Epithelial cell of esophagus (primary cell): Measurements from ENCODE around the gene SMPD3.

ENCODE experiments used
- DNase-seq: peaks from one replicate; pipeline ENCODE4 v3.0.0; 2010; ENCODE audit warnings: low read depth
- H3K4me3 ChIP-seq: 2 replicates; pipeline ENCODE4 v1.5.1; 2011; ENCODE audit warnings: mild to moderate bottlenecking, low read length, control low read depth
- TF ChIP-seq, protein P1 (sequence below): IDR thresholded peaks from 2 replicates; pipeline ENCODE4 v1.5.1; 2011; ENCODE audit warnings: low read depth, mild to moderate bottlenecking, low read length, control low read depth, inconsistent platforms; ENCODE audit not compliant: insufficient read depth; ENCODE audit errors: missing control alignments

SMPD3 gene

DNA sequence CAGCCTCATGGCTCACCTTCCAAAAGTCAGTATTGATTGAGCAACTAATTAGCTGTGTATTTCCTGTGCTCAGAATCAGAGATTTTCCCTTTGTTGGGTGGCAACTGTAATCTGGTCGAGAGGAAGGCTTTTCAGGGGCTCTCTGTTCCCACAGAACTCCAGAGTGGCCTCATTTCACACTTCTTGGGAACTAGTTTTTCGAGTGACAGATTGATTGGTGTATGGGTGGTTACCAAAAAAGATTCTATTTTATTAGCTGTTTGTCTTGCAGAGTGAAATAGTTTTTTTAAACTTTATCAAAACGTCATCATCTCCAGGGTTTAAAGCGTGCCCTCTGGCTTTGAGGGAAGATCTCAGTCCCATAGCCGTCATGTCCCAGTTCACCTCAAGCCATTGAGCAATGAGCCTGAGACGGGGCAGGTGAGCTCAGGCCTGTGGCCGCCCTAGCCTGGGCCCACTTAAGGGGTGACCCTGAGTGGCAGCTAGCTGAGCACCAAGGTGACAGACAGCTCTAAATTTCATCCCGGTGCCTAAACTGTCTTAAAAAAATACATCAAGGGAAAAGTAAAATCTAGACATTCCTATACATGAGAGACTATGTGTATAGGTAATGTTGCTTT is 53.0 kb downstream of the SMPD3 start:
- DNase-seq, result no peak
- TF ChIP-seq, protein P1, sequence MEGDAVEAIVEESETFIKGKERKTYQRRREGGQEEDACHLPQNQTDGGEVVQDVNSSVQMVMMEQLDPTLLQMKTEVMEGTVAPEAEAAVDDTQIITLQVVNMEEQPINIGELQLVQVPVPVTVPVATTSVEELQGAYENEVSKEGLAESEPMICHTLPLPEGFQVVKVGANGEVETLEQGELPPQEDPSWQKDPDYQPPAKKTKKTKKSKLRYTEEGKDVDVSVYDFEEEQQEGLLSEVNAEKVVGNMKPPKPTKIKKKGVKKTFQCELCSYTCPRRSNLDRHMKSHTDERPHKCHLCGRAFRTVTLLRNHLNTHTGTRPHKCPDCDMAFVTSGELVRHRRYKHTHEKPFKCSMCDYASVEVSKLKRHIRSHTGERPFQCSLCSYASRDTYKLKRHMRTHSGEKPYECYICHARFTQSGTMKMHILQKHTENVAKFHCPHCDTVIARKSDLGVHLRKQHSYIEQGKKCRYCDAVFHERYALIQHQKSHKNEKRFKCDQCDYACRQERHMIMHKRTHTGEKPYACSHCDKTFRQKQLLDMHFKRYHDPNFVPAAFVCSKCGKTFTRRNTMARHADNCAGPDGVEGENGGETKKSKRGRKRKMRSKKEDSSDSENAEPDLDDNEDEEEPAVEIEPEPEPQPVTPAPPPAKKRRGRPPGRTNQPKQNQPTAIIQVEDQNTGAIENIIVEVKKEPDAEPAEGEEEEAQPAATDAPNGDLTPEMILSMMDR, result no peak
- no peak overlapping the region for H3K4me3 ChIP-seq

DNA sequence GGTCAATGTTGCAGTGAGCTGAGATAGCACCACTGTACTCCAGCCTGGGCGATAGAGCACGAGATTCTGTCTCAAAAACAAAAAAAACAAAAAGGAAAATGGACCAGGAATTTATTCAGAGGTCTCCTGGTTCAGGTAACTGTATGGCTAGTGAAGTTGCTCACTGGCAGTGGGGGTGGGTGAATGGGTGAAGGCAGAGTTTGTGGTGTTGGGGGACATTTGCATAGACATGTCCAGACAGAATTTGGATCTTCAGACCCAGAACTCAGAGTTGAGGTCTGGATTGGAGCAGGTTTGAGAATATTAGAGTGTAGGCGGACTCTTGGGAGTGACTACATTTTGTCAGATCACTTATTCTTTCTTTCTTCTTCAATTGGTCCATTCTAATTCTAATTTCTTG is 55.0 kb downstream of the SMPD3 start:
- H3K4me3 ChIP-seq, result no peak overlapping the region
- DNase-seq, result no peak
- TF ChIP-seq, protein P1, result no peak

DNA sequence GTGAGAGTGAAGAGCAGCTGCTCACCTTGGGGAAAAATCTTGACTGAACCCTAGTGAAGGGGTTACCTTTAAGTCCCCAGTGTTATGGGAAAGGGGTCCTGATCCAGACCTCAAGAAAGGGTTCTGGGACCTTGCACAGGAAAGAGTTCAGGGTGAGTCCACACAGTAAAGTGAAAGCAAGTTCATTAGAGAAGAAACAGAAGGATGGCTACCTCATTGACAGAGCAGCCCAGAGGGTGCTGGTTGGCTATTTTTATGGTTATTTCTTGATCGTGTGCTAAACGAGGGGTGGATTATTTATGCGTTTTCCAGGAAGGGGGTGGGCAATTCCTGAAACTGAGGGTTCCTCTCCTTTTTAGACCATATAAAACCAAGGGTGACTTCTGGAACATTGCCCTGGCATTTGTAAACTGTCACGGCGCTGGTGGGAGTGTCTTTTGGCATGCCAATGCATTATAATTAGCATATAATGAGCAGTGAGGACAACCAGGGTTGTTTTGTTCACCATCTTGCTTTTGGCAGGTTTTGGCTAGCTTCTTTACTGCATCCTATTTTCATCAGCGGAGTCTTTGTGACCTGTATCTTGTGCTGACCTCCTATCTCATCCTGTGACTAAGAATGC is 58.4 kb downstream of the SMPD3 start:
- no peak for DNase-seq
- no peak overlapping the region for H3K4me3 ChIP-seq
- TF ChIP-seq, protein P1, result no peak

DNA sequence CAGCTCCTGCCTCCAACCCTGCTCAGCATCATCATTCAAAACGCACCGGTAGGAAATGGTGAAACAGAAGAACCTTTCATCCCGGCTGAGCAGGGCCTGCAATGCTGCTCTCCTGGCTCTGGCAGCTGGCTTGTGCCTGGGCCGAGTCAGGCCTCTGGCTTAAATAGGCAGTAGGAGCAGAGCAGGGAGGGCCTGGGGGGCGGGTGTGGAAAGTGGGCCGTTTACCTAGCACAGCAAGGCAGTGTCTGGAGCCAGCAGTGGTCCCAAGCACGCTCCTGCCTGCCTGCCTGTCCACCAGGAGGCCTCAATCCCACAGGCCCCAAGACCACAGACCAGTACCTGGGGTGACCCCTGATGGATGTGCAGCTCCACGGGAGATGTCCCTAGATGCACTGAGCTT is 59.3 kb downstream of the SMPD3 start:
- H3K4me3 ChIP-seq, result no peak overlapping the region
- TF ChIP-seq, protein P1, result no peak
- no peak for DNase-seq

DNA sequence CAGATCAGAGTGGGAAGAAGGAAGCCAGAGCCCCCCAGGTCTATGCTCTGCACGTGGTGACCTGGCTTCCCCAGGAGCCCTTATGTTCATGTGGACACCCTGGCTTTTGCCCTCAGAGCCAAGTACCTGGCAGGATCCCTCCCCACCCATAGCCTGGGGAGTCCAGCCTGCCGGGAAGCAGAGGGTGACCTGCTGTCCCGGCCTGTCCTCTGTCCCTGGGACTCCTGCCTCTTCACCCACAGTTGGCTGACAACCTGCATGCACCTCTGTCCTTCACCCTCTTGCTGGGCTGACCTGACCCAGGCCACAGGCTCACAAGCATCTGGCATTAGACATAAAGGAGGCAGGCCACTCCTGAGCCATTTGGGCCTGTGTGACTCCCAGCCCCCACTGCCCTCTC is 60.2 kb downstream of the SMPD3 start:
- DNase-seq, result no peak
- H3K4me3 ChIP-seq, result no peak overlapping the region
- TF ChIP-seq, protein P1, result no peak

DNA sequence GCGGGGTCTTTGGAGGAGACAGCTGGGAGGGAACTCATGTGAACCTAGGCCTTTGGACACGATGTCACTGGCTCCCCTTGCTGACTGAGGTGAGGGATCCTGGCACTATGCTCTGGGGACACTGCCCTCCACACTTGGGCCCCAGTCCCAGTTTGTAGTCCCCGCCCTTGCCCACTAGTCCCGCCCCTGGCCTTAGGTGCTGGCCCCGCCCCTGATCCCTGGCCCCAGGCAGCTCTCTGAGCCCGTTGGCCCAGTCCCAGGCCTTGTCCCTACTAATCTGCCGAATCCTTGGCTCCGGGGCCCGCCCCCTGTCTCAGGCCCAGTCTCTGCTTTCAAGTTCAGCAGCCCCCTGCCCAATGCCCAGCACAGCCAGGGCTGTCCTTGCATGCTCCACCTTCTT is 61.0 kb downstream of the SMPD3 start:
- no peak for DNase-seq
- H3K4me3 ChIP-seq, result no peak overlapping the region
- TF ChIP-seq, protein P1, result no peak

DNA sequence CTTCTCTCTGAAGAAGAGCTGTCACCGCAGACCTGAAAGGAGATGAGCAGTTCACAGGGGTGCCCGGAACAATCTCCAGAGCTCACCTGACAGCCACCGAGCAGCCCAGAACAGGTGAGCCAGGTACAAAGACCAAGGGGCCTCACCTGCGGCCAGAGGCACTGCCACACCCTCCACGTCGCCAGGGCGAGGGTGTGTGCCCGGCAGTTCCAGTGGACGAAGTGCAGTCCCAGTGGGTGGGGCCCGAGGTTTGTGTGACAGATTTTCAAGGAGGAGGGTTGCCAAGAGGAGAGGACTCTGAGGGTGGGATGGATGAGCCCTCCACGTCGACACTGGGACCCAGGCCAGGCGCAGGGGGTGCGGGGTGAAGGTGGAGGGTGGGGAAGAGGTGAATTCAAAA is 61.7 kb downstream of the SMPD3 start:
- TF ChIP-seq, protein P1, result no peak
- no peak overlapping the region for H3K4me3 ChIP-seq
- DNase-seq, result no peak
